Liver (tissue), 9 donors: ENCODE results near the gene AP2A2. TPM values are rescaled to one million over a fixed set of nuclear protein-coding genes. Genes with fewer than 3 reads are reported as not detected.

Source experiments
- DNase-seq: peaks from one replicate; pipeline ENCODE4 v3.0.0-alpha.2; 2017; ENCODE audit warnings: low spot score
- H3K27ac ChIP-seq, 2 donors: one replicate each; pipeline ENCODE4 v1.7.0; 2013; ENCODE audit warnings: inconsistent platforms in 2 of 2, low read length in 2 of 2, control low read depth in 1 of 2, low read depth in 1 of 2, mild to moderate bottlenecking in 1 of 2
- H3K27me3 ChIP-seq, 4 donors: one replicate each; pipeline versions ENCODE4 v1.6.1 to v1.7.0; 2013; ENCODE audit warnings: low read length in 3 of 4, inconsistent platforms in 1 of 4, mild to moderate bottlenecking in 1 of 4, moderate library complexity in 1 of 4; ENCODE audit not compliant: control insufficient read depth in 4 of 4, insufficient read depth in 4 of 4
- H3K36me3 ChIP-seq, 4 donors: one replicate each; pipeline versions ENCODE4 v1.6.1 to v1.7.0; 2013; ENCODE audit warnings: low read length in 3 of 4, mild to moderate bottlenecking in 3 of 4, low read depth in 1 of 4, moderate library complexity in 1 of 4; ENCODE audit not compliant: control insufficient read depth in 4 of 4, insufficient read depth in 3 of 4
- H3K4me1 ChIP-seq, 4 donors: one replicate each; pipeline versions ENCODE4 v1.6.1 to v1.7.0; 2013; ENCODE audit warnings: low read length in 3 of 4, mild to moderate bottlenecking in 3 of 4, moderate library complexity in 1 of 4; ENCODE audit not compliant: control insufficient read depth in 4 of 4, insufficient read depth in 4 of 4
- H3K4me3 ChIP-seq, 3 donors: one replicate each; pipeline versions ENCODE4 v1.6.1 to v1.7.0; 2013; ENCODE audit warnings: low read length in 3 of 3, control low read depth in 1 of 3, low read depth in 1 of 3, mild to moderate bottlenecking in 1 of 3
- H3K9ac ChIP-seq, 2 donors: one replicate each; pipeline ENCODE4 v1.7.0; 2013; ENCODE audit warnings: low read length in 2 of 2, mild to moderate bottlenecking in 2 of 2, moderate library complexity in 2 of 2, control low read depth in 1 of 2, low read depth in 1 of 2
- H3K9me3 ChIP-seq, 4 donors: one replicate each; pipeline versions ENCODE4 v1.6.1 to v1.7.0; 2013; ENCODE audit warnings: low read length in 3 of 4; ENCODE audit not compliant: control insufficient read depth in 4 of 4
- ATF3 ChIP-seq: IDR thresholded peaks from 2 replicates; pipeline ENCODE4 v1.6.1; 2016; ENCODE audit warnings: antibody characterized with exemption
- CTCF ChIP-seq: fragments of 150-350 bp; IDR thresholded peaks from 2 replicates; pipeline ENCODE4 v1.5.1; 2017; ENCODE audit warnings: improper control_type of control experiment, low read depth, low read length; ENCODE audit not compliant: missing input control
- EGR1 ChIP-seq, 2 donors: IDR thresholded peaks; 2 replicates each; pipeline ENCODE4 v1.6.1; 2016 to 2018; ENCODE audit warnings: antibody characterized with exemption in 2 of 2, low read depth in 2 of 2
- FOXA1 ChIP-seq: IDR thresholded peaks from 2 replicates; pipeline ENCODE4 v1.6.1; 2016; ENCODE audit warnings: antibody characterized with exemption
- FOXA2 ChIP-seq: IDR thresholded peaks from 2 replicates; pipeline ENCODE4 v1.6.1; 2016; ENCODE audit warnings: antibody characterized with exemption
- GABPA ChIP-seq, 2 donors: IDR thresholded peaks in 1 of 2; conservative IDR thresholded peaks in 1 of 2; 2 replicates each; pipeline ENCODE4 v1.6.1; 2016; ENCODE audit warnings: antibody characterized with exemption in 2 of 2, mild to moderate bottlenecking in 1 of 2, moderate library complexity in 1 of 2
- HNF4A ChIP-seq, 2 donors: conservative IDR thresholded peaks; 2 replicates each; pipeline ENCODE4 v1.6.1; 2016; ENCODE audit warnings: antibody characterized with exemption in 2 of 2, mild to moderate bottlenecking in 2 of 2
- HNF4G ChIP-seq: IDR thresholded peaks from 2 replicates; pipeline ENCODE4 v1.6.1; 2016; ENCODE audit warnings: antibody characterized with exemption
- JUND ChIP-seq, 2 donors: IDR thresholded peaks; 2 replicates each; pipeline ENCODE4 v1.6.1; 2016; ENCODE audit warnings: antibody characterized with exemption in 2 of 2
- MAX ChIP-seq: IDR thresholded peaks from 2 replicates; pipeline ENCODE4 v1.6.1; 2016; ENCODE audit warnings: antibody characterized with exemption
- NR2F2 ChIP-seq: IDR thresholded peaks from 2 replicates; pipeline ENCODE4 v1.6.1; 2016; ENCODE audit warnings: antibody characterized with exemption
- RAD21 ChIP-seq, 2 donors: IDR thresholded peaks; 2 replicates each; pipeline ENCODE4 v1.6.1; 2016; ENCODE audit warnings: antibody characterized with exemption in 2 of 2, mild to moderate bottlenecking in 2 of 2
- REST ChIP-seq: IDR thresholded peaks from 2 replicates; pipeline ENCODE4 v1.6.1; 2016; ENCODE audit warnings: antibody characterized with exemption, mild to moderate bottlenecking
- RXRA ChIP-seq, 2 donors: IDR thresholded peaks; 2 replicates each; pipeline ENCODE4 v1.6.1; 2017 to 2018; ENCODE audit warnings: antibody characterized with exemption in 2 of 2, mild to moderate bottlenecking in 1 of 2
- SP1 ChIP-seq: IDR thresholded peaks from 2 replicates; pipeline ENCODE4 v1.6.1; 2018; ENCODE audit warnings: antibody characterized with exemption, mild to moderate bottlenecking
- TAF1 ChIP-seq: conservative IDR thresholded peaks from 2 replicates; pipeline ENCODE4 v1.6.1; 2016; ENCODE audit warnings: antibody characterized with exemption, mild to moderate bottlenecking
- YY1 ChIP-seq: IDR thresholded peaks from 2 replicates; pipeline ENCODE4 v1.6.1; 2016; ENCODE audit warnings: antibody characterized with exemption, mild to moderate bottlenecking
- ZBTB33 ChIP-seq: IDR thresholded peaks from 2 replicates; pipeline ENCODE4 v1.6.1; 2016; ENCODE audit warnings: antibody characterized with exemption
- WGBS: extraction: QIAGEN DNeasy Blood & Tissue Kit; methylation state at CpG from one replicate; pipeline ENCODE4 v1.1.7; 2013; 5-methylcytosine and 5-hydroxymethylcytosine counted together
- polyA plus RNA-seq, 2 donors: library from polyadenylated mRNA; stranded (reverse) in 1 of 2; unstranded in 1 of 2; fragments of 200-250 nt in 1 of 2; fragments of >200 nt in 1 of 2; fragmentation: Nextera tagmentation in 1 of 2; extraction: Ambion mirVana in 1 of 2; gene quantifications; one replicate each; pipeline versions ENCODE4 v1.2.1 to v1.2.3, GENCODE V29; 2013 to 2015
- total RNA-seq, 2 donors: library from RNA; depleted of rRNA; stranded (reverse); fragments of >200 nt; gene quantifications; one replicate each; pipeline ENCODE4 v1.2.3, GENCODE V29; 2014
- donor health status: healthy.
- donor health status: healthy.
- donor health status: healthy.
- donor health status: healthy.
- donor health status: healthy.

AP2A2 gene
- total and polyA plus RNA-seq, 4 donors = 20.5 to 39.7 (median 23.8) TPM

GRCh38 chr11:1022908-1023810 is 97.5 kb downstream of the AP2A2 start:
- H3K9ac ChIP-seq = no peak overlapping the region
- no peaks in the 10 kb centered on the region for H3K27me3 ChIP-seq
- no peak for DNase-seq
- H3K36me3 ChIP-seq = peaks cover 0 to 2% (median 0%) of the 10 kb centered on the region in 4 donors
- H3K27ac ChIP-seq = no peak overlapping the region
- H3K9me3 ChIP-seq = no peaks in the 10 kb centered on the region
- H3K4me1 ChIP-seq = no peaks in the 10 kb centered on the region
- TF ChIP-seq CTCF = no peak
- no peak for TF ChIP-seq TAF1
- TF ChIP-seq NR2F2 = no peak
- TF ChIP-seq ATF3 = no peak
- no peak for TF ChIP-seq HNF4A (conservative IDR thresholded peaks at IDR 0.05)
- no peak for TF ChIP-seq YY1
- no peak for TF ChIP-seq MAX
- no peak for TF ChIP-seq RXRA (IDR thresholded peaks at IDR 0.05)
- no peak for TF ChIP-seq EGR1 (IDR thresholded peaks at IDR 0.05; ENCODE audit: low read depth in 2 of 2)
- no peak for TF ChIP-seq SP1
- TF ChIP-seq GABPA (IDR thresholded peaks at IDR 0.05 in 1 of 2, conservative IDR thresholded peaks at IDR 0.05 in 1 of 2) = no peak
- no peak for TF ChIP-seq FOXA1
- TF ChIP-seq RAD21 (IDR thresholded peaks at IDR 0.05) = no peak
- TF ChIP-seq JUND (IDR thresholded peaks at IDR 0.05) = no peak
- no peak for TF ChIP-seq FOXA2
- TF ChIP-seq HNF4G = no peak
- TF ChIP-seq REST = no peak
- no peak for TF ChIP-seq ZBTB33
- 96% methylated on average over 28 of the region's 28 CpGs for WGBS
- H3K4me3 ChIP-seq = no peak overlapping the region
